Keratinocyte (primary cell): Measurements from ENCODE around the gene ANKRD6. TPM values are rescaled to one million over a fixed set of nuclear protein-coding genes. Genes with fewer than 3 reads are reported as not detected.

Source experiments
- DNase-seq: peaks from one replicate; pipeline ENCODE4 v3.0.0-alpha.2; 2011; ENCODE audit warnings: low read depth, missing footprints, low spot score
- FAIRE-seq: peaks from 2 replicates; lab custom pipeline; 2011; peaks lifted over from hg19 to GRCh38; lab: Jason Lieb, UNC
- H2AFZ ChIP-seq: 2 replicates; pipeline ENCODE4 v1.6.0; 2012; ENCODE audit warnings: low read length, control low read depth, inconsistent platforms; ENCODE audit not compliant: control insufficient read depth
- H3K27ac ChIP-seq: 2 replicates; pipeline ENCODE4 v1.5.1; 2011; ENCODE audit warnings: low read length; ENCODE audit not compliant: control insufficient read depth, insufficient read depth
- H3K27me3 ChIP-seq: 3 replicates; pipeline ENCODE4 v1.6.0; 2011; ENCODE audit warnings: low read length; ENCODE audit not compliant: control insufficient read depth, insufficient read depth; ENCODE audit errors: extremely low read depth
- H3K36me3 ChIP-seq, 2 experiments: 2 replicates in 1 of 2; 3 replicates in 1 of 2; pipeline ENCODE4 v1.5.1; 2011; ENCODE audit warnings: low read length in 2 of 2, mild to moderate bottlenecking in 1 of 2; ENCODE audit not compliant: control insufficient read depth in 2 of 2, insufficient read depth in 2 of 2; ENCODE audit errors: extremely low read depth in 1 of 2
- H3K4me1 ChIP-seq: 3 replicates; pipeline ENCODE4 v1.5.1; 2011; ENCODE audit warnings: low read length; ENCODE audit not compliant: control insufficient read depth, insufficient read depth; ENCODE audit errors: extremely low read depth
- H3K4me2 ChIP-seq: 3 replicates; pipeline ENCODE4 v1.6.0; 2011; ENCODE audit warnings: low read depth, low read length; ENCODE audit not compliant: control insufficient read depth, insufficient read depth; ENCODE audit errors: extremely low read depth
- H3K4me3 ChIP-seq, 3 experiments: fragments of 200-600 bp in 1 of 3; sonication (generic) in 1 of 3; 2 replicates in 2 of 3; 3 replicates in 1 of 3; pipeline ENCODE4 v1.5.1; 2011 to 2016; ENCODE audit warnings: low read length in 3 of 3, mild to moderate bottlenecking in 3 of 3, control low read depth in 2 of 3, inconsistent platforms in 1 of 3, low read depth in 1 of 3, mixed read lengths in 1 of 3, mixed run types in 1 of 3, moderate library complexity in 1 of 3; ENCODE audit not compliant: control insufficient read depth in 2 of 3, insufficient read depth in 2 of 3; ENCODE audit errors: extremely low read depth in 1 of 3
- H3K79me2 ChIP-seq: 2 replicates; pipeline ENCODE4 v1.6.0; 2012; ENCODE audit warnings: low read length; ENCODE audit not compliant: control insufficient read depth, insufficient read depth
- H3K9ac ChIP-seq: 3 replicates; pipeline ENCODE4 v1.6.0; 2011; ENCODE audit warnings: low read length; ENCODE audit not compliant: control insufficient read depth, insufficient read depth; ENCODE audit errors: extremely low read depth
- H3K9me1 ChIP-seq: 3 replicates; pipeline ENCODE4 v1.6.0; 2011; ENCODE audit warnings: low read length; ENCODE audit not compliant: control insufficient read depth, insufficient read depth; ENCODE audit errors: extremely low read depth
- H3K9me3 ChIP-seq: 2 replicates; pipeline ENCODE4 v1.5.1; 2012; ENCODE audit warnings: low read depth, low read length; ENCODE audit not compliant: control insufficient read depth
- H4K20me1 ChIP-seq: 3 replicates; pipeline ENCODE4 v1.6.0; 2011; ENCODE audit warnings: low read length; ENCODE audit not compliant: control insufficient read depth, insufficient read depth; ENCODE audit errors: extremely low read depth
- CTCF ChIP-seq, 3 experiments: IDR thresholded peaks in 1 of 3; conservative IDR thresholded peaks in 1 of 3; optimal IDR thresholded peaks in 1 of 3; 2 replicates in 2 of 3; 3 replicates in 1 of 3; pipeline versions ENCODE3 to v1.5.1; 2011; ENCODE audit warnings: low read length in 3 of 3, mild to moderate bottlenecking in 3 of 3, moderate library complexity in 2 of 3, control low read depth in 1 of 3, inconsistent platforms in 1 of 3; ENCODE audit not compliant: insufficient read depth in 2 of 3; ENCODE audit errors: extremely low read depth in 1 of 3
- EZH2 ChIP-seq: IDR thresholded peaks from one replicate; pipeline ENCODE4 v1.6.1; 2012; ENCODE audit warnings: inconsistent platforms, mild to moderate bottlenecking, low read length, moderate library complexity
- dilution Hi-C: fragments of 300-500 bp; cut with MboI; formaldehyde crosslinking; loops from one replicate; pipeline ENCODE4 v1.7.0; 2020; ENCODE audit warnings: low sequenced_read_pairs; ENCODE audit not compliant: extremely low pct_ligation_motif_present
- polyA plus RNA-seq, 5 experiments: library from polyadenylated mRNA; depleted of rRNA in 3 of 5; stranded (reverse) in 3 of 5; stranded (forward) in 1 of 5; unstranded in 1 of 5; fragments of >200 nt; gene quantifications; 1 replicate in 1 of 5; 2 replicates in 3 of 5; 3 replicates in 1 of 5; pipeline versions ENCODE4 v1.2.1 to v1.2.3, GENCODE V29; 2011 to 2012; ENCODE audit warnings: missing spikeins in 2 of 5, low read depth in 1 of 5, low replicate concordance in 1 of 5

The ANKRD6 gene
- polyA plus RNA-seq, 1 donor (not counting 4 experiments of a cell fraction or from before 2014, with no cell fraction given), result 5.7 TPM

GRCh38 chr6:89460713-89461112, 27.8 kb downstream of the ANKRD6 start:
- no peaks in the 10 kb centered on the region for H4K20me1 ChIP-seq
- TF ChIP-seq CTCF (optimal IDR thresholded peaks at IDR 0.05 in 1 of 3, IDR thresholded peaks at IDR 0.05 in 1 of 3, conservative IDR thresholded peaks at IDR 0.05 in 1 of 3; ENCODE audit: extremely low read depth in 1 of 3, insufficient read depth in 2 of 3, low read length in 3 of 3) (no peak), EZH2 (no peak)
- H3K79me2 ChIP-seq, result no peaks in the 10 kb centered on the region
- no peak overlapping the region for H3K4me2 ChIP-seq
- H3K9ac ChIP-seq, result no peak overlapping the region
- H3K4me3 ChIP-seq, result no peak overlapping the region
- H3K9me3 ChIP-seq, result no peaks in the 10 kb centered on the region
- H2AFZ ChIP-seq, result no peak overlapping the region
- DNase-seq (no peak), FAIRE-seq (no peak)
- no peak overlapping the region for H3K27ac ChIP-seq
- no peaks in the 10 kb centered on the region for H3K36me3 ChIP-seq
- no peaks in the 10 kb centered on the region for H3K9me1 ChIP-seq
- H3K27me3 ChIP-seq, result no peaks in the 10 kb centered on the region
- dilution Hi-C loops, result no loop called here
- H3K4me1 ChIP-seq, result no peaks in the 10 kb centered on the region

GRCh38 chr6:89462503-89462902, 29.6 kb downstream of the ANKRD6 start:
- TF ChIP-seq EZH2 (no peak), CTCF (optimal IDR thresholded peaks at IDR 0.05 in 1 of 3, IDR thresholded peaks at IDR 0.05 in 1 of 3, conservative IDR thresholded peaks at IDR 0.05 in 1 of 3; ENCODE audit: extremely low read depth in 1 of 3, insufficient read depth in 2 of 3, low read length in 3 of 3) (no peak)
- H3K79me2 ChIP-seq, result no peaks in the 10 kb centered on the region
- no peak overlapping the region for H3K9ac ChIP-seq
- no peak overlapping the region for H2AFZ ChIP-seq
- H3K9me3 ChIP-seq, result no peaks in the 10 kb centered on the region
- no peak overlapping the region for H3K27ac ChIP-seq
- no peak for FAIRE-seq
- no peaks in the 10 kb centered on the region for H4K20me1 ChIP-seq
- no peak overlapping the region for H3K4me3 ChIP-seq
- no peaks in the 10 kb centered on the region for H3K36me3 ChIP-seq
- no peak for DNase-seq
- H3K9me1 ChIP-seq, result no peaks in the 10 kb centered on the region
- no peaks in the 10 kb centered on the region for H3K4me1 ChIP-seq
- no peaks in the 10 kb centered on the region for H3K27me3 ChIP-seq
- no peak overlapping the region for H3K4me2 ChIP-seq
- dilution Hi-C loops, result no loop called here
